Ascending aorta (tissue), 2 donors: Measurements from ENCODE around the gene CXCL9. TPM values are rescaled to one million over a fixed set of nuclear protein-coding genes. Genes with fewer than 3 reads are reported as not detected.

ENCODE experiments used
- DNase-seq, 2 donors: peaks; one replicate each; pipeline ENCODE4 v3.0.0-alpha.2; 2019; ENCODE audit warnings: low spot score in 2 of 2
- H3K27ac ChIP-seq, 2 donors: fragments of 200-600 bp; sonication (generic); one replicate each; pipeline ENCODE4 v1.5.1; 2016 to 2017; ENCODE audit warnings: mild to moderate bottlenecking in 1 of 2
- H3K27me3 ChIP-seq: fragments of 200-600 bp; sonication (generic); one replicate; pipeline ENCODE4 v1.5.1; 2017
- H3K36me3 ChIP-seq, 2 donors: fragments of 200-600 bp; sonication (generic); one replicate each; pipeline ENCODE4 v1.5.1; 2016
- H3K4me1 ChIP-seq, 2 donors: fragments of 200-600 bp; sonication (generic); one replicate each; pipeline ENCODE4 v1.5.1; 2016 to 2017; ENCODE audit warnings: mild to moderate bottlenecking in 1 of 2
- H3K4me3 ChIP-seq, 2 donors: fragments of 200-600 bp; sonication (generic); one replicate each; pipeline ENCODE4 v1.5.1; 2016 to 2017; ENCODE audit warnings: mild to moderate bottlenecking in 1 of 2
- H3K9me3 ChIP-seq, 2 donors: fragments of 200-600 bp; sonication (generic); one replicate each; pipeline ENCODE4 v1.5.1; 2016
- CTCF ChIP-seq, 3 experiments: fragments of 200-600 bp in 2 of 3; fragments of 450-650 bp in 1 of 3; sonication (generic) in 2 of 3; IDR thresholded peaks; one replicate each; pipeline ENCODE4 v1.5.1; 2016 to 2019; ENCODE audit warnings: antibody characterized with exemption in 3 of 3, mild to moderate bottlenecking in 1 of 3, moderate library complexity in 1 of 3
- intact Hi-C: fragments of 100-400 bp; cut with DNase I; formaldehyde crosslinking; loops from one replicate; pipeline ENCODE4 v1.15.1; 2023
- total RNA-seq: library from RNA; depleted of rRNA; stranded (reverse); fragments of >200 nt; gene quantifications from one replicate; pipeline ENCODE4 v1.1.0, GENCODE V29; 2016

CXCL9 gene
- total RNA-seq, 1 donor from 2014 or later = 0.21 TPM

GRCh38 chr4:76036855-76037254, 29.5 kb upstream of the CXCL9 start:
- Histone ChIP-seq H3K27me3 (no peaks in the 10 kb centered on the region), H3K36me3 (no peaks in the 10 kb centered on the region), H3K4me1 (no peaks in the 10 kb centered on the region), H3K4me3 (no peak overlapping the region), H3K9me3 (no peaks in the 10 kb centered on the region), H3K27ac (no peak overlapping the region)
- no peak for DNase-seq
- intact Hi-C loops = no loop called here
- no peak for TF ChIP-seq CTCF (IDR thresholded peaks at IDR 0.05)

- Histone ChIP-seq H3K27ac (no peak within 1 kb of the TSS), H3K9me3 (no peaks in the 10 kb centered on the region), H3K36me3 (no peaks in the 10 kb centered on the region), H3K4me1 (no peaks in the 10 kb centered on the region), H3K4me3 (no peak within 1 kb of the TSS), H3K27me3 (no peaks in the 10 kb centered on the region)
- intact Hi-C loops = no loop called here
- no peak for DNase-seq
- TF ChIP-seq CTCF (IDR thresholded peaks at IDR 0.05) = no peak
Measured at GRCh38 chr4:76035799-76036380, 28.6 kb upstream of the CXCL9 start, which contains the start of gene CXCL11. CXCL11 (minus strand) TSS chr4:76036070; CDS start chr4:76035987, 83 bp downstream.

- no peak overlapping the region for H3K27ac ChIP-seq
- intact Hi-C loops = no loop called here
- no peaks in the 10 kb centered on the region for H3K9me3 ChIP-seq
- H3K4me3 ChIP-seq = no peak overlapping the region
- no peaks in the 10 kb centered on the region for H3K36me3 ChIP-seq
- H3K27me3 ChIP-seq = no peaks in the 10 kb centered on the region
- no peaks in the 10 kb centered on the region for H3K4me1 ChIP-seq
- no peak for TF ChIP-seq CTCF (IDR thresholded peaks at IDR 0.05)
- DNase-seq = no peak
Measured at GRCh38 chr4:76035141-76035540, 27.8 kb upstream of the CXCL9 start.

GRCh38 chr4:76029300-76029699, 22.0 kb upstream of the CXCL9 start:
- H3K36me3 ChIP-seq = no peaks in the 10 kb centered on the region
- no peaks in the 10 kb centered on the region for H3K4me1 ChIP-seq
- no peak overlapping the region for H3K4me3 ChIP-seq
- DNase-seq = no peak
- no peak for TF ChIP-seq CTCF (IDR thresholded peaks at IDR 0.05)
- H3K27me3 ChIP-seq = no peaks in the 10 kb centered on the region
- no peak overlapping the region for H3K27ac ChIP-seq
- H3K9me3 ChIP-seq = no peaks in the 10 kb centered on the region
- intact Hi-C loops = no loop called here

- no peak for DNase-seq
- H3K4me3 ChIP-seq = peak overlapping the region; percentile 21 to 52
- TF ChIP-seq CTCF (IDR thresholded peaks at IDR 0.05) = no peak
- no peaks in the 10 kb centered on the region for H3K36me3 ChIP-seq
- no peaks in the 10 kb centered on the region for H3K27me3 ChIP-seq
- no peaks in the 10 kb centered on the region for H3K4me1 ChIP-seq
- H3K27ac ChIP-seq = no peak overlapping the region
- intact Hi-C loops = no loop called here
- no peaks in the 10 kb centered on the region for H3K9me3 ChIP-seq
Measured at GRCh38 chr4:76028350-76028765, 21.0 kb upstream of the CXCL9 start.

GRCh38 chr4:76024065-76024464, 16.8 kb upstream of the CXCL9 start:
- intact Hi-C loops = no loop called here
- no peak for DNase-seq
- Histone ChIP-seq H3K4me1 (no peaks in the 10 kb centered on the region), H3K27me3 (no peaks in the 10 kb centered on the region), H3K9me3 (no peaks in the 10 kb centered on the region), H3K36me3 (no peaks in the 10 kb centered on the region), H3K4me3 (no peak overlapping the region), H3K27ac (no peak overlapping the region)
- no peak for TF ChIP-seq CTCF (IDR thresholded peaks at IDR 0.05)
